ENCODE measurements around the gene ALDH7A1. TPM values are rescaled to one million over a fixed set of nuclear protein-coding genes. Genes with fewer than 3 reads are reported as not detected.

Gene ALDH7A1
- total RNA-seq, 1 experiment from 2014 or later: 148 TPM

GRCh38 chr5:126595486-126596083 lies 566 bp upstream of the ALDH7A1 start:
- Histone ChIP-seq H2BK120ac (ENCODE audit: low read depth, low read length, poor library complexity, severe bottlenecking) (no peak overlapping the region), H3K18ac (ENCODE audit: insufficient read length, low read depth, low read length) (peak overlapping the region; percentile 82), H3K23ac (ENCODE audit: insufficient read length, low read depth, low read length) (no peak overlapping the region), H3K56ac (ENCODE audit: insufficient read length, low read depth, low read length) (peak overlapping the region; percentile 31), H3K9ac (ENCODE audit: extremely low read depth, insufficient read length, low read length) (peak overlapping the region; percentile 94), H3K23me2 (ENCODE audit: insufficient read length, low read depth, low read length, poor library complexity, severe bottlenecking) (peaks cover 11% of the 10 kb centered on the region), H4K8ac (replicated peaks; ENCODE audit: insufficient read length, low read depth, low read length) (no peak overlapping the region), H2AFZ (ENCODE audit: low read length) (peak overlapping the region; percentile 95), H4K20me1 (ENCODE audit: control insufficient read depth, insufficient read depth, insufficient read length) (no peaks in the 10 kb centered on the region), H3K14ac (ENCODE audit: insufficient read depth, low read length) (peak overlapping the region; percentile 89), H2BK12ac (ENCODE audit: insufficient read length, low read depth, low read length) (no peak overlapping the region), H4K5ac (ENCODE audit: insufficient read length, low read depth, low read length) (no peak overlapping the region), H2BK20ac (ENCODE audit: low read depth, low read length, poor library complexity, severe bottlenecking) (no peak overlapping the region), H3K9me3 (ENCODE audit: control insufficient read depth, low read depth, low read length) (no peaks in the 10 kb centered on the region), H3K4ac (ENCODE audit: low read depth, low read length) (no peak overlapping the region), H3T11ph (ENCODE audit: low read length) (no peak overlapping the region), H3K4me2 (ENCODE audit: insufficient read depth, insufficient read length, low read length) (peak overlapping the region; percentile 91), H2BK15ac (ENCODE audit: low read depth, low read length) (no peak overlapping the region), H2AK5ac (ENCODE audit: insufficient read length, low read length) (no peak overlapping the region), H3K79me2 (ENCODE audit: insufficient read depth, low read length) (peaks cover 6% of the 10 kb centered on the region; the same call in 1 of the 2 replicates), H2BK5ac (ENCODE audit: insufficient read length, low read length) (no peak overlapping the region), H3K27me3 (ENCODE audit: insufficient read depth, low read length) (no peaks in the 10 kb centered on the region), H3K79me1 (ENCODE audit: insufficient read depth, low read depth, low read length, poor library complexity, severe bottlenecking) (no peaks in the 10 kb centered on the region), H3K4me1 (ENCODE audit: insufficient read depth, low read length) (peaks cover 2% of the 10 kb centered on the region; the same call in 1 of the 2 replicates), H4K91ac (ENCODE audit: insufficient read length, low read depth, low read length) (no peak overlapping the region), H3K27ac (ENCODE audit: insufficient read length, low read depth, low read length) (peak overlapping the region; percentile 50)
- H3K27me3 Mint-ChIP-seq (ENCODE audit: low read depth): no peaks in the 10 kb centered on the region; the same call in 1 of the 2 replicates
- TF ChIP-seq CTCF (conservative IDR thresholded peaks at IDR 0.05): no peak
- peak overlapping the region; percentile 96 to 97 (median 97) for H3K27ac Mint-ChIP-seq
- DNase-seq: no peak
- peaks cover 11 to 26% (median 21%) of the 10 kb centered on the region in 3 experiments; a peak in 6 of 7 replicates for H3K36me3 Mint-ChIP-seq (ENCODE audit: insufficient read depth in 1 of 3, low read depth in 3 of 3)
- no peaks in the 10 kb centered on the region for H3K9me3 Mint-ChIP-seq
- no CpG with 5 or more reads among the region's 22 CpGs for WGBS (ENCODE audit: extremely low coverage, insufficient read length, low lambda C conversion rate)
- H3K4me1 Mint-ChIP-seq: peaks cover 46 to 49% of the 10 kb centered on the region in 2 experiments
- peak overlapping the region; percentile 92 to 96 for H3K4me3 Mint-ChIP-seq
